ENCODE measurements around the gene SPINT1. TPM values are rescaled to one million over a fixed set of nuclear protein-coding genes. Genes with fewer than 3 reads are reported as not detected.

SPINT1 gene
- polyA plus RNA-seq, 1 experiment: 0.87 TPM

DNA sequence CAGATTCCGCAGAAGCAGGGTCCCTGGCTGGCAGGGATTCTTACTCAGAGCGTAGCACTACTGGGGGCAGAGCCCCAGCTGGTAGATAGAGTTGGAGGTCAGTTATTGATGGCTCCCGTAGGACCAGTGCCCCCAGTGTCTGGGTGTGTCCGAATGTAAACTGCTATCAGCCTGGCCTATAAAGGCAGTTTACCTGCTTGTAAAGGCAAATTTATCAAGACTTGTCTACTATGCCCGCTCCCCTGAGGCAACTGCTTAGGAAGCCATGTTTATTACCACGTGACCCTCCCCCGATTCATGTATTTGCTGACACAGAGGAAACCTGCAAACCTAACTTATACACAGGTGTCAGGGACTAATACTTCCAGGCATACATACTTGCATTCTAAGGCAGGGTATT, 14.7 kb upstream of the SPINT1 start:
- TF ChIP-seq, protein P1, sequence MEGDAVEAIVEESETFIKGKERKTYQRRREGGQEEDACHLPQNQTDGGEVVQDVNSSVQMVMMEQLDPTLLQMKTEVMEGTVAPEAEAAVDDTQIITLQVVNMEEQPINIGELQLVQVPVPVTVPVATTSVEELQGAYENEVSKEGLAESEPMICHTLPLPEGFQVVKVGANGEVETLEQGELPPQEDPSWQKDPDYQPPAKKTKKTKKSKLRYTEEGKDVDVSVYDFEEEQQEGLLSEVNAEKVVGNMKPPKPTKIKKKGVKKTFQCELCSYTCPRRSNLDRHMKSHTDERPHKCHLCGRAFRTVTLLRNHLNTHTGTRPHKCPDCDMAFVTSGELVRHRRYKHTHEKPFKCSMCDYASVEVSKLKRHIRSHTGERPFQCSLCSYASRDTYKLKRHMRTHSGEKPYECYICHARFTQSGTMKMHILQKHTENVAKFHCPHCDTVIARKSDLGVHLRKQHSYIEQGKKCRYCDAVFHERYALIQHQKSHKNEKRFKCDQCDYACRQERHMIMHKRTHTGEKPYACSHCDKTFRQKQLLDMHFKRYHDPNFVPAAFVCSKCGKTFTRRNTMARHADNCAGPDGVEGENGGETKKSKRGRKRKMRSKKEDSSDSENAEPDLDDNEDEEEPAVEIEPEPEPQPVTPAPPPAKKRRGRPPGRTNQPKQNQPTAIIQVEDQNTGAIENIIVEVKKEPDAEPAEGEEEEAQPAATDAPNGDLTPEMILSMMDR (IDR thresholded peaks at IDR 0.05; ENCODE audit: low read depth, low read length): no peak
- CTCF ChIA-PET: interaction anchor here (1.8 kb wide), 1 partner anchor 29 kb away, joined by 6 read pairs; no protein-coding TSS in a partner anchor
- POLR2A ChIA-PET: interaction anchor here (0.7 kb wide), 1 partner anchor 1124 kb away, joined by 5 read pairs; no protein-coding TSS in a partner anchor
- peaks cover 9% of the 10 kb centered on the region for H3K27me3 ChIP-seq (ENCODE audit: control insufficient read depth, insufficient read depth, low read length)
- H3K4me3 ChIP-seq (ENCODE audit: low read depth, low read length): no peak overlapping the region
- no peak for DNase-seq (ENCODE audit: low read depth, low spot score)
- H3K27ac ChIP-seq (ENCODE audit: low read depth, low read length): no peak overlapping the region
- H3K9me3 ChIP-seq (ENCODE audit: control insufficient read depth, insufficient read depth, low read length): no peaks in the 10 kb centered on the region

DNA sequence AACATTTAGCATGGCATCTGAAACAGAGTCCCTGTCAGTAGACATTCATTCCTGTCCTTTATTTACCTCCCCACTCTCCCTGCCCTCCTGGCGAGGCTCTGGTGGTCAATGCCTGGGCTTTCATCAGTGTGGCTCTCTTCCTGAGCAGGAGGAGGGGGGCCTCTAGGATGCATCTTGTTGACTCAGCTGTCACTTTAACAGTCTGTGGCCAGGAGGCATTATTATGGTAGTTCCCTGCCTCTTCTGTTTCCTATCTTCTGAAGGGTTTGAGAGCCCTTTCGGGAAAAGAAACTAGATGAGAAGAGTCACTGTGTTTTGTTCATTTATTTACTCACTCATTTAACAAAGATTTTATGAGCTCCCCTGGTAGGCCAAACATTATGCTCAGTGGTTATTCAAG, 13.0 kb upstream of the SPINT1 start:
- peaks cover 9% of the 10 kb centered on the region for H3K27me3 ChIP-seq (ENCODE audit: control insufficient read depth, insufficient read depth, low read length)
- ChIA-PET POLR2A (no interaction called here), CTCF (interaction anchor here (2.2 kb wide), 1 partner anchor 27 kb away, joined by 9 read pairs; no protein-coding TSS in a partner anchor)
- H3K9me3 ChIP-seq (ENCODE audit: control insufficient read depth, insufficient read depth, low read length): no peaks in the 10 kb centered on the region
- DNase-seq (ENCODE audit: low read depth, low spot score): no peak
- TF ChIP-seq, protein P1 (IDR thresholded peaks at IDR 0.05; ENCODE audit: low read depth, low read length): no peak
- H3K4me3 ChIP-seq (ENCODE audit: low read depth, low read length): no peak overlapping the region
- no peak overlapping the region for H3K27ac ChIP-seq (ENCODE audit: low read depth, low read length)

DNA sequence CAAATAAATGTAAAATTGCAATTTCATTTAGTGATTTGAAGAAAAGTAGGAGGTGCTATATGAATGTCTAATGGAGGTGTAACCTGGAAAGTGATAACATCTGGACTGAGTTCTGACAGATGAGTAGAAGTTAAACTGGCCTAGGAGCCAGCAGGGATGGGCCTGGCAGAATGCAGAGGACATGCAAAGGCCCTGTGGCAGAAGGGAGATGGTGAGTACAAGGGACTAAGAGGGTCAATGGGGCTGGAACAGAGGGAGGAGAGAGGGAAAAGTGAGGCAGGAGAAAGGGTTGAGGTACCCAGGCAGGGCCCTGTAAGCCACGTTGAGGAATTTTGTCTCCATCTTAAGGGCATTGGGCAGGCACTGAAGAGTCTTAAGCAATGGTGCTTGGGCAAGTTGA, 12.0 kb upstream of the SPINT1 start:
- Histone ChIP-seq H3K27me3 (ENCODE audit: control insufficient read depth, insufficient read depth, low read length) (peaks cover 9% of the 10 kb centered on the region), H3K4me3 (ENCODE audit: low read depth, low read length) (no peak overlapping the region), H3K27ac (ENCODE audit: low read depth, low read length) (no peak overlapping the region), H3K9me3 (ENCODE audit: control insufficient read depth, insufficient read depth, low read length) (no peaks in the 10 kb centered on the region)
- DNase-seq (ENCODE audit: low read depth, low spot score): no peak
- ChIA-PET CTCF (no interaction called here), POLR2A (no interaction called here)
- TF ChIP-seq, protein P1 (IDR thresholded peaks at IDR 0.05; ENCODE audit: low read depth, low read length): no peak

DNA sequence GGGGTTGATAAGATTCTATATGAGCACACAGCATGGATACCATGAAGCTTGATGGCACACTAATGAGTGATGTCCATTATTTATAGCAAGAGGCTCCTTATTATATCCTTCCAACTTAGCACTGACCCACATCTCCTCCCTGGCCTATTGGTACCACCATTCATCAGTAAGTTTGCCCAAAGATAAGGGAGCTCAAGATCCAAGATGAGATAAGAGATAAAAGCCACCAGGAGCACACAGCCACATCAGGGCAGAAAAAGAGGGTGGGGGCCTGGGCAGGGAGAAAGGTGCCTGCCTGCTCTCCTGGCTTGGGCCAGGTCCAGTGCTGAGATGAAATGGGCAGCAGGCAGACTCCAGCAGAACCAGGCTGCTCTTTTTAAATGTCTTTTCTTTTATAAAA, 10.9 kb upstream of the SPINT1 start:
- ChIA-PET POLR2A (no interaction called here), CTCF (interaction anchor here (0.7 to 1.6 kb wide), 3 partner anchors 11 to 203 kb away, joined by 3 to 19 read pairs (median 4); partner anchors contain the start of gene SPINT1)
- TF ChIP-seq, protein P1 (IDR thresholded peaks at IDR 0.05; ENCODE audit: low read depth, low read length): no peak
- no peak for DNase-seq (ENCODE audit: low read depth, low spot score)
- Histone ChIP-seq H3K27ac (ENCODE audit: low read depth, low read length) (no peak overlapping the region), H3K4me3 (ENCODE audit: low read depth, low read length) (no peak overlapping the region), H3K27me3 (ENCODE audit: control insufficient read depth, insufficient read depth, low read length) (peaks cover 9% of the 10 kb centered on the region), H3K9me3 (ENCODE audit: control insufficient read depth, insufficient read depth, low read length) (no peaks in the 10 kb centered on the region)

DNA sequence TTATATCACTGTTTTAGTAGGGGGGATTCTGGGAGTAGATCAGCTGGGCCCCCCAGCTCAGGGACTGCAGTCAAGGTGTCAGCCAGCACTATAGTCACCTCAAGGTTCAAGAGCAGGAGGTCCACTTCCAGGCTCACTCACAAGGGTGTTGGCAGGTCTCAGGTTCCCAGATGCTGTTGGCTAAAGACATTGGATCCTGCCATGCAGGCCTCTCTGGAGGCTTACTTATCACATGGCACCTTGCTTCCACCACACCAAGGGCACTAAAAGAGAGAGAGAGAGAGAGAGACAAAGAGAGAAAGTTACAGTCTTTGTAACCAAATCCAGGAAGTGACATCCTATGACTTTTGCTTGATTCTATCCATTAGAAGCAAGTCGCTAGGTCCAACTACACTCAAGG, 7.8 kb upstream of the SPINT1 start:
- no peaks in the 10 kb centered on the region for H3K27me3 ChIP-seq (ENCODE audit: control insufficient read depth, insufficient read depth, low read length)
- DNase-seq (ENCODE audit: low read depth, low spot score): no peak
- H3K4me3 ChIP-seq (ENCODE audit: low read depth, low read length): no peak overlapping the region
- ChIA-PET CTCF (interaction anchor here (2.0 kb wide), 1 partner anchor 22 kb away, joined by 10 read pairs; no protein-coding TSS in a partner anchor), POLR2A (no interaction called here)
- H3K9me3 ChIP-seq (ENCODE audit: control insufficient read depth, insufficient read depth, low read length): no peaks in the 10 kb centered on the region
- TF ChIP-seq, protein P1 (IDR thresholded peaks at IDR 0.05; ENCODE audit: low read depth, low read length): no peak
- H3K27ac ChIP-seq (ENCODE audit: low read depth, low read length): no peak overlapping the region
